Osteoblast (primary cell): ENCODE results near the gene REXO4. TPM values are rescaled to one million over a fixed set of nuclear protein-coding genes. Genes with fewer than 3 reads are reported as not detected.

Source experiments
- DNase-seq: peaks from one replicate; pipeline ENCODE4 v3.0.0; 2011; ENCODE audit warnings: low spot score, mixed read lengths; ENCODE audit not compliant: insufficient read length; ENCODE audit errors: missing footprints
- H2AFZ ChIP-seq: 2 replicates; pipeline ENCODE4 v1.6.0; 2011; ENCODE audit warnings: mild to moderate bottlenecking, low read length
- H3K27ac ChIP-seq: 2 replicates; pipeline ENCODE4 v1.5.1; 2011; ENCODE audit warnings: mild to moderate bottlenecking, low read depth, low read length, moderate library complexity
- H3K27me3 ChIP-seq: 2 replicates; pipeline ENCODE4 v1.6.0; 2012; ENCODE audit warnings: mild to moderate bottlenecking, control low read depth, inconsistent platforms, low read length, moderate library complexity; ENCODE audit not compliant: insufficient read depth
- H3K36me3 ChIP-seq: 2 replicates; pipeline ENCODE4 v1.5.1; 2011; ENCODE audit warnings: mild to moderate bottlenecking, low read length, control low read depth, moderate library complexity; ENCODE audit not compliant: insufficient read depth
- H3K4me1 ChIP-seq: 2 replicates; pipeline ENCODE4 v1.5.1; 2011; ENCODE audit warnings: mild to moderate bottlenecking, low read length, control low read depth, moderate library complexity; ENCODE audit not compliant: insufficient read depth
- H3K4me2 ChIP-seq: 2 replicates; pipeline ENCODE4 v1.6.0; 2011; ENCODE audit warnings: mild to moderate bottlenecking, low read length; ENCODE audit not compliant: insufficient read depth
- H3K4me3 ChIP-seq: fragments of 200-600 bp; sonication (generic); 3 replicates; pipeline ENCODE4 v1.5.1; 2012; ENCODE audit warnings: mild to moderate bottlenecking, low read length, inconsistent platforms; ENCODE audit not compliant: insufficient read depth
- H3K79me2 ChIP-seq: 2 replicates; pipeline ENCODE4 v1.6.0; 2012; ENCODE audit warnings: mild to moderate bottlenecking, low read length, control low read depth, inconsistent platforms; ENCODE audit not compliant: insufficient read depth
- H3K9me3 ChIP-seq: 2 replicates; pipeline ENCODE4 v1.5.1; 2011; ENCODE audit warnings: low read depth, low read length, control low read depth
- H4K20me1 ChIP-seq: 2 replicates; pipeline ENCODE4 v1.6.0; 2012; ENCODE audit warnings: mild to moderate bottlenecking, low read length, control low read depth; ENCODE audit not compliant: insufficient read depth
- total RNA-seq: library from RNA; depleted of rRNA; stranded (reverse); fragments of >200 nt; gene quantifications from 2 replicates; pipeline ENCODE4 v1.2.3, GENCODE V29; 2012
- TF ChIP-seq, protein P1 (sequence below): IDR thresholded peaks from 2 replicates; pipeline ENCODE4 v1.5.1; 2011; ENCODE audit warnings: mild to moderate bottlenecking, low read depth, low read length, moderate library complexity; ENCODE audit errors: extremely low read depth

REXO4 gene, protein sequence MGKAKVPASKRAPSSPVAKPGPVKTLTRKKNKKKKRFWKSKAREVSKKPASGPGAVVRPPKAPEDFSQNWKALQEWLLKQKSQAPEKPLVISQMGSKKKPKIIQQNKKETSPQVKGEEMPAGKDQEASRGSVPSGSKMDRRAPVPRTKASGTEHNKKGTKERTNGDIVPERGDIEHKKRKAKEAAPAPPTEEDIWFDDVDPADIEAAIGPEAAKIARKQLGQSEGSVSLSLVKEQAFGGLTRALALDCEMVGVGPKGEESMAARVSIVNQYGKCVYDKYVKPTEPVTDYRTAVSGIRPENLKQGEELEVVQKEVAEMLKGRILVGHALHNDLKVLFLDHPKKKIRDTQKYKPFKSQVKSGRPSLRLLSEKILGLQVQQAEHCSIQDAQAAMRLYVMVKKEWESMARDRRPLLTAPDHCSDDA
- total RNA-seq: 10.6 and 11.9 TPM in 2 replicates

DNA sequence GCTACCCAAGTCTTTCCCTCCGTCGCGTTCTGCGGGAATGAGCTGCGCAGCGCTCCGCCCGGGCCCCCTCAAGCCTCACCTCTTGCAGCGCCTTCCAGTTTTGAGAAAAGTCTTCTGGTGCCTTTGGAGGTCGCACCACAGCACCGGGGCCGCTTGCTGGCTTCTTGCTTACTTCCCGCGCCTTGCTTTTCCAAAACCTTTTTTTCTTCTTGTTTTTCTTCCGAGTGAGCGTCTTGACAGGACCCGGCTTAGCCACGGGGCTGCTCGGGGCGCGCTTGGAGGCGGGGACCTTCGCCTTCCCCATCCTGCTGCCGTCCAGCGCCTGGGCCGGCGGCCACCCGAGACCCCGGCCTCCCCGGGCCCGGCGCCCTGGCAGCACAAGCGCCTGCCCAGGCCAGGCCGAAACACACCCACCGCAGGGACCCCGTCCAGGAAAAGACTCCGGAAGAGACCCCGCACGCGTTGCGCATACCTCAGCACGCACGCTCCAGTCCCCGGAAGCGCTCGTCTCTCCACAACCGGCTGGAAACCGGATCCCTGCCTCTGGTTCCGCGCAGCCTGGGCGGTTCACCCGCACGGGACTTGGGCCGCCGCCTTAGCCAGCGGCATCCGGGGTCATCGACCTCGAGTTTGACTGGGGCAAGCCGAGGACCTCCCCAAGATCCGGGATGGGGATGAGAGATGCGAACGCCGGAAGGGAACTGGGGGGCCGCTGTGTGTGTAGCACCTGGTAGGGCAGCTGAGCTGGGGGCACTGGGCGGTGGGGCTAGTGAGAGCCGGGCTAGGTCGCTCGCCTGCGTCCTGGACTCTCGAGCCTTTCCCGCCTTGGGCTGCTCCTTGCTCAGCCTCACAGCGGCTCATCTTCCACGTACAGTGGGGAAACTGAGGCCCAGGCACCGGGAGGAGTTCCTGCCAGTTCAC is at the start of gene REXO4:
REXO4 (minus strand) TSS at position 470 of the 921 bp plus-strand sequence; CDS start at position 304, 166 bp downstream.
- DNase-seq: peak; percentile 97
- Histone ChIP-seq H3K4me3 (peak within 1 kb of the TSS; percentile 89), H3K4me2 (peak within 1 kb of the TSS; percentile 92), H3K27me3 (peaks cover 2% of the 10 kb centered on the region), H2AFZ (peak within 1 kb of the TSS; percentile 98), H3K27ac (peak within 1 kb of the TSS; percentile 72), H3K9me3 (no peaks in the 10 kb centered on the region), H3K4me1 (peaks cover 9% of the 10 kb centered on the region), H4K20me1 (peaks cover 6% of the 10 kb centered on the region), H3K79me2 (peaks cover 44% of the 10 kb centered on the region), H3K36me3 (peaks cover 15% of the 10 kb centered on the region)
- TF ChIP-seq, protein P1, sequence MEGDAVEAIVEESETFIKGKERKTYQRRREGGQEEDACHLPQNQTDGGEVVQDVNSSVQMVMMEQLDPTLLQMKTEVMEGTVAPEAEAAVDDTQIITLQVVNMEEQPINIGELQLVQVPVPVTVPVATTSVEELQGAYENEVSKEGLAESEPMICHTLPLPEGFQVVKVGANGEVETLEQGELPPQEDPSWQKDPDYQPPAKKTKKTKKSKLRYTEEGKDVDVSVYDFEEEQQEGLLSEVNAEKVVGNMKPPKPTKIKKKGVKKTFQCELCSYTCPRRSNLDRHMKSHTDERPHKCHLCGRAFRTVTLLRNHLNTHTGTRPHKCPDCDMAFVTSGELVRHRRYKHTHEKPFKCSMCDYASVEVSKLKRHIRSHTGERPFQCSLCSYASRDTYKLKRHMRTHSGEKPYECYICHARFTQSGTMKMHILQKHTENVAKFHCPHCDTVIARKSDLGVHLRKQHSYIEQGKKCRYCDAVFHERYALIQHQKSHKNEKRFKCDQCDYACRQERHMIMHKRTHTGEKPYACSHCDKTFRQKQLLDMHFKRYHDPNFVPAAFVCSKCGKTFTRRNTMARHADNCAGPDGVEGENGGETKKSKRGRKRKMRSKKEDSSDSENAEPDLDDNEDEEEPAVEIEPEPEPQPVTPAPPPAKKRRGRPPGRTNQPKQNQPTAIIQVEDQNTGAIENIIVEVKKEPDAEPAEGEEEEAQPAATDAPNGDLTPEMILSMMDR: no peak

DNA sequence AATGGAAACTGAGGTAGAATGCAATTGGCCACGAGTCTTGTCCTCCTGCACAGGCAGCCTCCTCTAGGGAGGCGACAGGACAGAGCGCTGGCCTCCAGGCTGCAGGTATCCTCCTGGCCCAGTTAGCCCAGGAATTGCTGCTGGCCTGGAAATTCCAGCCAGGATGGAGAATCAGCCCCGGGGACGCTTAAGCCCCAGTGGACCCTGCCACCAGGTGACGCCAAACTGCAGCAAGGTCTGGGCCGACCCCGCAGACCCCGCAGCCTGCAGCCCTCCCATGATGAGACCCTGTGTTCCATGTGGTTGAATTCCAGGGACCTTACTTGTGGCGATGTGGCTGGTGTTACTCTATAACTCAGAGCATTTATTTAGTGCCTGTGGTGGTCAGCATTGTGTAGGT is 49.3 kb upstream of the REXO4 start:
- no peaks in the 10 kb centered on the region for H3K9me3 ChIP-seq
- no peak overlapping the region for H2AFZ ChIP-seq
- DNase-seq: no peak

DNA sequence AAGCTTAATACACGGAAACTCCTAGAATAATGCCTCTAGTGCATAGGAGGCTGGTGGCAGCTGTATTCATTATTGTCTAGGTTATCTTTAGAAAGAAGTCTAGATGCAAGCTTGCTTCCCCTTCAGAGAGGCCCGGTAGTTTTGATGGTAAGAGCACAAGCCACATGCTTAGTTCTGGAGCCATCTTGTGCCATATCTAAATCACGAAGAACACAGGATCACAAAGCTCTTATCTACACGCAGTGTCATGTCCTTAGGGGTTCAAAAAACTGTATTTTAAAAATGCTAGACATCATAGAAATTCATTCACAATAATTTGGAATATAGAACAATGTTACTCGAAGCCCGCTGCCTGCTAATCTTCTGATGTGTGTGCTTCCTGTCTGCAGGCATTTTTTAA is 48.2 kb upstream of the REXO4 start:
- H3K27ac ChIP-seq: no peak overlapping the region
- no peaks in the 10 kb centered on the region for H3K36me3 ChIP-seq
- DNase-seq: no peak
- H3K9me3 ChIP-seq: no peaks in the 10 kb centered on the region
- no peaks in the 10 kb centered on the region for H3K79me2 ChIP-seq
- TF ChIP-seq, protein P1: no peak
- H3K27me3 ChIP-seq: no peaks in the 10 kb centered on the region
- H4K20me1 ChIP-seq: peaks cover 21% of the 10 kb centered on the region
- no peaks in the 10 kb centered on the region for H3K4me1 ChIP-seq
- H3K4me3 ChIP-seq: no peak overlapping the region
- no peak overlapping the region for H3K4me2 ChIP-seq
- no peak overlapping the region for H2AFZ ChIP-seq

More for the DNA sequence above, 49.3 kb upstream of the REXO4 start:
- Histone ChIP-seq H4K20me1 (peaks cover 12% of the 10 kb centered on the region), H3K4me3 (no peak overlapping the region), H3K36me3 (no peaks in the 10 kb centered on the region), H3K27me3 (no peaks in the 10 kb centered on the region), H3K79me2 (no peaks in the 10 kb centered on the region), H3K4me2 (no peak overlapping the region), H3K4me1 (no peaks in the 10 kb centered on the region), H3K27ac (no peak overlapping the region)
- TF ChIP-seq, protein P1: no peak

DNA sequence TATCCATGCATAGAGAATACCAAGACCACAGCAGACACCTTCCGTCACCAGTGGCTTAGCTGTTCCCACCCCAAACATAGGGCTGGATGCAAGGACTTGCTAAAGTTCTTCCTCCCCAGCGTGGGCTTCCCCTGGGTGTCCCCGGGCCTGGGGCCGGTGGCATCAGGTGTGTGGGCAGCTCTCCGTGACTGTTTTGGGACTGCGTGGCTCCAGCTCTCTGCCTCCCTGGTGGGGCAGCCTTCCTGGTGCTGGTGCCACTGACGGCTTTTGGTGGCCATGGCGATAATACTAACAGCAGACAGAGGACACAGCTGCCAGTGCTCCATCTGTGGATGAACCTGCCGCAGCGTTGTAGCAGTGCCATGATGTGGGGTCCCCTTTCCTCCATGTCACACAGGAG is 46.8 kb upstream of the REXO4 start:
- Histone ChIP-seq H2AFZ (no peak overlapping the region), H4K20me1 (peaks cover 21% of the 10 kb centered on the region), H3K4me2 (no peak overlapping the region), H3K4me3 (no peak overlapping the region), H3K4me1 (no peaks in the 10 kb centered on the region), H3K27me3 (no peaks in the 10 kb centered on the region), H3K36me3 (no peaks in the 10 kb centered on the region), H3K79me2 (no peaks in the 10 kb centered on the region), H3K27ac (no peak overlapping the region), H3K9me3 (no peaks in the 10 kb centered on the region)
- TF ChIP-seq, protein P1: no peak
- no peak for DNase-seq
